HCEC 1CT (cell line): ENCODE data around the gene HRG.

Experiments
- DNase-seq: peaks from one replicate; pipeline ENCODE4 v3.0.0-alpha.2; 2017

Gene HRG

GRCh38 chr3:186639778-186640472, 25.9 kb upstream of the HRG start, which contains the start of gene FETUB:
Gene FETUB (plus strand): TSS chr3:186640399. CDS start chr3:186640461, 62 bp downstream.
- no peak for DNase-seq

GRCh38 chr3:186640473-186640818, 25.4 kb upstream of the HRG start:
- no peak for DNase-seq

GRCh38 chr3:186640929-186641328, 24.9 kb upstream of the HRG start:
- DNase-seq: no peak

- DNase-seq: no peak
Observed at GRCh38 chr3:186642014-186642413, 23.8 kb upstream of the HRG start.

- no peak for DNase-seq
Observed at GRCh38 chr3:186643493-186643892, 22.3 kb upstream of the HRG start.

GRCh38 chr3:186644683-186645082, 21.1 kb upstream of the HRG start:
- DNase-seq: no peak

GRCh38 chr3:186646106-186646505, 19.7 kb upstream of the HRG start:
- no peak for DNase-seq

GRCh38 chr3:186646841-186647240, 19.0 kb upstream of the HRG start:
- no peak for DNase-seq

- DNase-seq: no peak
Observed at GRCh38 chr3:186648851-186649250, 17.0 kb upstream of the HRG start.

- DNase-seq: no peak
Observed at GRCh38 chr3:186651678-186652215, 14.1 kb upstream of the HRG start.

GRCh38 chr3:186653080-186653707, 12.6 kb upstream of the HRG start:
- DNase-seq: no peak

- DNase-seq: no peak
Observed at GRCh38 chr3:186653984-186654383, 11.8 kb upstream of the HRG start.

- DNase-seq: no peak
Observed at GRCh38 chr3:186663361-186664118, 2.3 kb upstream of the HRG start.

GRCh38 chr3:186664119-186664495, 1.7 kb upstream of the HRG start:
- no peak for DNase-seq

GRCh38 chr3:186664506-186664905, 1.3 kb upstream of the HRG start:
- DNase-seq: no peak

GRCh38 chr3:186668426-186668825, 2.6 kb downstream of the HRG start:
- DNase-seq: no peak

GRCh38 chr3:186669378-186670084, 3.7 kb downstream of the HRG start:
- no peak for DNase-seq

- DNase-seq: no peak
Observed at GRCh38 chr3:186670155-186670554, 4.3 kb downstream of the HRG start.

GRCh38 chr3:186671051-186671450, 5.2 kb downstream of the HRG start:
- DNase-seq: no peak

- DNase-seq: no peak
Observed at GRCh38 chr3:186678604-186679003, 12.8 kb downstream of the HRG start.

- DNase-seq: no peak
Observed at GRCh38 chr3:186679151-186679550, 13.3 kb downstream of the HRG start.

GRCh38 chr3:186680869-186681268, 15.1 kb downstream of the HRG start:
- no peak for DNase-seq

GRCh38 chr3:186682812-186683211, 17.0 kb downstream of the HRG start:
- DNase-seq: no peak
